ENCODE measurements around the gene MAP3K4. TPM values are rescaled to one million over a fixed set of nuclear protein-coding genes. Genes with fewer than 3 reads are reported as not detected.

The MAP3K4 gene
- total and polyA plus RNA-seq, 2 of the 8 experiments (the other 6 are each of a cell fraction or from before 2014, with no cell fraction given): 16.6 to 51.6 TPM

DNA sequence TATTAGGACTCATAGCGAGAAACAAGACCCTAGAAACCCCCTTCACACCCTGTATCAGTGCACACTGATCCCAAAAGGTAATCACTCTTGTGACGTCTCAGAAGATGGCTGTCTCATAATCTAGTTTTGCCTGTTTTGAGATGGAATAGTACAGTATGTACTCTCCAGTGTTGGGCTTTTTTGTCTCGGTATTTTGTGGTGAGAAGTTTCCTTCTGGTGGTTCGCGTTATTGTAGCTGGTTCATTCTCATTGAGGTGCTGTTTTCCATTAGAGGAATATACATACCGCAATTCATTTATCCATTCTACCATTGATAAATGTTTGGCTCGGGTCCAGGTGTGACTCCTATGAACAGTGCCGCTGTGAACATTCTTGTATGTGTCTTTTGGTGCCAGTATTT, 27.9 kb upstream of the MAP3K4 start:
- Histone ChIP-seq H3K79me2 (ENCODE audit: control insufficient read depth in 1 of 2, insufficient read depth in 2 of 2, low read length in 2 of 2) (no peaks in the 10 kb centered on the region), H3K9ac (replicated peaks in 1 of 4; ENCODE audit: extremely low read depth in 1 of 4, low read depth in 3 of 4, low read length in 3 of 4) (no peak overlapping the region; a peak in 1 of 7 replicates), H2BK20ac (ENCODE audit: low read length) (no peak overlapping the region), H3K36me3 (ENCODE audit: control insufficient read depth in 2 of 4, insufficient read depth in 4 of 4, low read length in 3 of 4) (no peaks in the 10 kb centered on the region), H3K4ac (replicated peaks; ENCODE audit: insufficient read length, low read depth, low read length) (no peak overlapping the region), H4K5ac (ENCODE audit: insufficient read length, low read depth, low read length) (no peak overlapping the region), H2AK5ac (ENCODE audit: low read depth, low read length) (no peak overlapping the region), H3K14ac (ENCODE audit: insufficient read length) (no peak overlapping the region), H3K18ac (ENCODE audit: extremely low read depth, low read length) (no peak overlapping the region), H3K79me1 (ENCODE audit: low read depth, low read length) (no peaks in the 10 kb centered on the region), H2AFZ (ENCODE audit: low read length) (no peak overlapping the region), H4K91ac (replicated peaks; ENCODE audit: insufficient read length, low read length) (no peak overlapping the region), H2BK15ac (ENCODE audit: low read length) (no peak overlapping the region), H3K27ac (ENCODE audit: low read depth, low read length) (no peak overlapping the region), H4K20me1 (replicated peaks in 1 of 2; ENCODE audit: control insufficient read depth in 1 of 2, insufficient read depth in 2 of 2, low read length in 2 of 2) (no peaks in the 10 kb centered on the region), H3K56ac (replicated peaks; ENCODE audit: insufficient read length, low read depth, low read length) (no peak overlapping the region), H3K9me3 (ENCODE audit: insufficient read depth in 2 of 2, low read depth in 1 of 2, low read length in 1 of 2) (no peaks in the 10 kb centered on the region), H3K23ac (ENCODE audit: insufficient read length) (no peak overlapping the region), H2BK120ac (replicated peaks; ENCODE audit: low read depth, low read length) (no peak overlapping the region), H3K23me2 (ENCODE audit: low read depth, low read length) (0 out of 2 replicates have a peak, but pooled peaks cover 1% of the 10 kb centered on the region), H3K4me3 (ENCODE audit: extremely low read depth in 1 of 4, insufficient read depth in 2 of 4, low read depth in 3 of 4, low read length in 4 of 4) (no peak overlapping the region), H3K27me3 (replicated peaks in 1 of 4; ENCODE audit: control insufficient read depth in 3 of 4, extremely low read depth in 1 of 4, insufficient read depth in 3 of 4, low read length in 3 of 4) (no peaks in the 10 kb centered on the region), H2BK5ac (ENCODE audit: low read depth, low read length) (no peak overlapping the region), H4K8ac (ENCODE audit: extremely low read depth, insufficient read depth, low read length) (no peak overlapping the region), H2BK12ac (ENCODE audit: low read depth, low read length) (no peak overlapping the region), H3K4me2 (ENCODE audit: insufficient read depth in 1 of 2, low read depth in 2 of 2, low read length in 2 of 2) (no peak overlapping the region), H3K4me1 (replicated peaks in 1 of 4; ENCODE audit: control insufficient read depth in 3 of 4, insufficient read depth in 4 of 4, low read length in 3 of 4) (peaks cover 0 to 3% (median 1%) of the 10 kb centered on the region in 4 experiments; a peak in 1 of 7 replicates)
- FAIRE-seq: no peak
- ChIA-PET POLR2A (ENCODE audit: partially characterized antibody) (no interaction called here), CTCF (ENCODE audit: partially characterized antibody) (interaction anchor here (1.7 kb wide), 1 partner anchor 32 kb away, joined by 5 read pairs; no protein-coding TSS in a partner anchor)
- WGBS, 2 experiments (ENCODE audit: extremely low coverage in 1 of 2, insufficient coverage in 1 of 2, insufficient read length in 1 of 2, insufficient replicate concordance in 2 of 2, low coverage in 1 of 2, low lambda C conversion rate in 2 of 2, missing lambda C conversion rate in 1 of 2): 88% methylated on average over 8 of the region's 8 CpGs; no CpG with 5 or more reads in 1 of the 2 experiments
- no peak for DNase-seq (ENCODE audit: low read depth in 1 of 2, low spot score in 2 of 2)
- TF ChIP-seq, protein P1, sequence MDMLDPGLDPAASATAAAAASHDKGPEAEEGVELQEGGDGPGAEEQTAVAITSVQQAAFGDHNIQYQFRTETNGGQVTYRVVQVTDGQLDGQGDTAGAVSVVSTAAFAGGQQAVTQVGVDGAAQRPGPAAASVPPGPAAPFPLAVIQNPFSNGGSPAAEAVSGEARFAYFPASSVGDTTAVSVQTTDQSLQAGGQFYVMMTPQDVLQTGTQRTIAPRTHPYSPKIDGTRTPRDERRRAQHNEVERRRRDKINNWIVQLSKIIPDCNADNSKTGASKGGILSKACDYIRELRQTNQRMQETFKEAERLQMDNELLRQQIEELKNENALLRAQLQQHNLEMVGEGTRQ (IDR thresholded peaks at IDR 0.05; ENCODE audit: low read length): no peak
- no peak for TF ChIP-seq FOSL1 (IDR thresholded peaks at IDR 0.05; ENCODE audit: insufficient read depth, low read depth, low read length)
